ENCODE data around the gene SIM1. TPM values are rescaled to one million over a fixed set of nuclear protein-coding genes. Genes with fewer than 3 reads are reported as not detected.

SIM1 gene
- total and polyA plus RNA-seq, 2 of the 8 experiments (the other 6 are each of a cell fraction or from before 2014, with no cell fraction given): 0.02 to 0.39 TPM

DNA sequence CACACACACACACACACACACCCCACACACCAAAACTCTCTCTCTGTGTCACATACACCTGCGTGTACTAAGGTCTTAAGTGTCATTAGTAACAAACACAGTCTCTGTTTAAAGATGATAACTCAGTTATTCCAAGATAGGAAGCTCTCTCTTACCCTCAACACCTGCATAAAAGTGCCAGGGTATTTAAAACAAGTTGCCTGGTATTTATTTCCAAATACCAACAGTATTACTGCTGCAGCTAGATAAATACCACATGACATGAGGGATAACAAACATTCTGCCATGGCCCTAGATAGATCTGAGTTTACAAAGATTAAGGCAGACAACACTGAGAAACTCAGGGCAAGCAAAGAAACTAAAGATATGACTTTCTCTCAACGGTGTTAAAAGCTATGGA, 118.5 kb downstream of the SIM1 start (continued):
- no peak for TF ChIP-seq SAP30 (IDR thresholded peaks at IDR 0.05; ENCODE audit: insufficient read depth, insufficient replicate concordance, low read length)
- TF ChIP-seq POU5F1 (IDR thresholded peaks at IDR 0.05; ENCODE audit: low read depth, low read length): no peak
- no peak for TF ChIP-seq RXRA (IDR thresholded peaks at IDR 0.05; ENCODE audit: insufficient read depth, low read depth, low read length)
- TF ChIP-seq HDAC2 (IDR thresholded peaks at IDR 0.05; ENCODE audit: borderline replicate concordance in 1 of 2, low read depth in 2 of 2, low read length in 2 of 2): no peak
- TF ChIP-seq TBP (IDR thresholded peaks at IDR 0.05; ENCODE audit: low read depth, low read length): no peak
- TF ChIP-seq JUN (IDR thresholded peaks at IDR 0.05; ENCODE audit: low read depth, low read length): no peak
